NCI-H1930 (cell line): ENCODE measurements around the gene NBEA.
"Not testable (repeated sequence)": the region's sequence is repeated elsewhere in the genome, so short reads cannot be mapped to it uniquely, and the experiment has no call there.

Experiments
- DNase-seq, 2 experiments: peaks; one replicate each; lab custom pipeline; 2025; lab: John Stamatoyannopoulos, UW

Gene NBEA

GRCh38 chr13:34941835-34942731, at the start of gene NBEA:
Gene NBEA, plus strand, starts transcription at chr13:34942270. Its CDS starts 551 bp downstream, at chr13:34942821.
- peak; percentile 61 to 72 for DNase-seq

DNA sequence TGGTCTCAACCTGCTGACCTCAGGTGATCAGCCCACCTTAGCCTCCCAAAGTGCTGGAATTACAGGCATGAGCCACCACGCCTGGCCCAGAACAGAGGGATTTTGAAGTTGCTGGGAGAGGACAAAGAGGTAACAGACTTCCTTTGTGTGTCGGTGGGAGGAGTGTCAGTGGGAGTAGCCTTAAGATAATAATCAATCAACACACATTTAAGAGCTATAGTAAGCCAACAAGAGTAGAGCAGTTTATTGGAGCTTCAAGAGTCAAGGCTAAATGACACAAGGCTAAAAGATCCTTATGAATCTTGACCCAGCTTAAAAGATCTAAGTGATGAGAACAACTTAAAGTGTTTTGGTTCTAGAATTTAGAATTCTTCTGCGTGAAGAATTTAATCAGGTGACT, 47.3 kb upstream of the NBEA start:
- no peak for DNase-seq

GRCh38 chr13:34897220-34897619, 44.9 kb upstream of the NBEA start:
- DNase-seq, result no peak

DNA sequence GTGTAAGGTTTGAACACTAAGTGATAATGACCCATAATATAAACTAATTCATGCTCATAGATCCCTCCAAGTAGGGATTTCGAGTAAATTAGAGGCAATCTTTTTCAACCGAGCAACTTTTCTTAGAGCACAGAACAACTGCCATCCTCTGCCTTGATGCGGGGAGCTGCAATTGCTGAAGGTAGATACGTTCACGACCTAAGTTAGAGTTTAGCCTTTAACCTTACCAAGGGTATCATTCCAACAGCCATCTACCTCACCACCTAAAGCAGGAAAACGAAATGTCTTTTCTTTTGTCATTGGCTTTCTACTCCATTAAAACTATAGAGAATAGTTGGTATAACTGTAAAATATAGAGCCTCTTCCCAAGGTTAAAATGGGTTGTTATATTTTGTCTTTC, 42.2 kb upstream of the NBEA start:
- DNase-seq, result no peak

DNA sequence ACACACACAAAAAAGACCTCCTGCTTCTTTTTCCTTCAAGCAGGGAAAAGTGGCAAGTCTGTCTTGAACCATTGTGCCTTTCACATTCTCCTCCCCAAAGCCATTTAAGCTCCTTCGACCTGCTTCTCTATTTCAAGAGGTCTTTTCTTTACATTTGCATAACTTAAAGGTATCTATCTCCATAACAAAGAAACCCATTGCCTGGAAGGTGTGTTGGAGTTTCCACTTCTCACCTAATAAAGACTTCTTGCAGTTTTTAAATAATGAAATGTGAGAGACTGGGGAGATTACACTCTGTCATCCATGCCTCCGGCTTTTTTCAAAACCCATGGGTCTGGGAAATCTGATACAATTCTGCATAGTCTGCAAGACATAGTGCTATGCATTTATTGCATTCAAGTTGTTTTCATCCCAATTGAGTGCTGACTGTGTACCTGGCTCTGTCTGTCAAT, 41.8 kb upstream of the NBEA start:
- DNase-seq, result no peak

- DNase-seq, result no peak
Observed at GRCh38 chr13:34901572-34901971, 40.5 kb upstream of the NBEA start.

DNA sequence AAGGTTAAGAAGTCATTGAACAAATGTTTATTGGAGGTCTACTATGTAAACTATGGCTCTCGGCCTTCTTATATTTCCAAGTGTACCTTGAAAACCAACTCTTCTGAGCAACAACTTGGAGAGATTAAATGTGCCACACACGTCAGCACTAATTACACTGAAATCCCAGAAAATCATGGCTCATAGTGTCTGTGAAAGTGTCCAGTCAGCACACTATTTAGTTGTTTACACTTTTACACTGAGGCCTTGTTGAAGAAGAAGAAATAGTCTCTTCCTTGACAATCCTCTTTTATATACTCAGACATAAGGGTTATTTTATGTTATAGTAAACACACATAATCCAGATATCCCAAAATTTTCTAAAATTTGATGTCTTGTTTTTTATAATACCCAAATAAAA, 30.9 kb upstream of the NBEA start:
- no peak for DNase-seq

DNA sequence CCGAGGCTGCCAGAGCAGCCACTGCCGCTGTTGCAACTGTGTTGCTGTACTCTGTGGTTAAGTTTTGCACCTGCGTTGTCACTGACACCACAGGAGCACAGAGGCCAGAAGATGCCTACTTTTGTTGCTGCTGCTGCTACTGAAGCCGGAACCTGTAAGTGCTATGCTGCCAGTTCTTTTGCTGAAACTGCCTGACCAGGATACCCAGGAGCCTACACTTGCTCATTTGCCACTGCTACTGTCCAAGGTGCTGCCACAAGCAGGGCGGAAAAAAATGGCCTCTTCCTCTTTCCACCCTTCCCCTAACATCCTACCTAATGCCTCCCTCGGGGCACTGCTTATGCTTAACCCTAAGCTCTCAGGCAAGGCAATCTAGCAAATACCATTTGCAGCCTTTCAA, 29.0 kb upstream of the NBEA start:
- no peak for DNase-seq

DNA sequence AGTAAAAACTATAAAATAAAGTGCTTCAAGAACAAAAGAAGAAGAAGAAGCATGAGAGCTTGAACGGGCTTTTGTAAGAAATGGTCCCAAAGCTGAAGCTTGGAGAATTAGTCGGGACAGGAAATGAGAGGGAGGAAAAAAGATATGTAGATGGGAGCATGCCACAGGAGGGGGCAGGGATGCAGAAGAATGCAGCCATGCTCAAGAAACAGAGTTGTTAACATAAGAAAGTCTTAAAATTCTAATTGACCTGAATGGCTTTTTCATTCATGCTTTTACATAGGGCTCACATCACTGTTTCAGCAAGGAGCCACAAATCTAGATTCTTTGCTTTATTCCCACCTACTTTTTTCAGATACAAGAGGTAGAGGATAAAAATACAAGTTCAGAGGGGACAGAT, 27.7 kb upstream of the NBEA start:
- DNase-seq, result no peak

GRCh38 chr13:34926508-34926907, 15.6 kb upstream of the NBEA start:
- no peak for DNase-seq

- DNase-seq, result not testable (repeated sequence)
Observed at GRCh38 chr13:34928676-34929075, 13.4 kb upstream of the NBEA start.

- DNase-seq, result peak; percentile 29 to 64
Observed at GRCh38 chr13:34931572-34931971, 10.5 kb upstream of the NBEA start.

GRCh38 chr13:34933349-34933748, 8.7 kb upstream of the NBEA start:
- no peak for DNase-seq

DNA sequence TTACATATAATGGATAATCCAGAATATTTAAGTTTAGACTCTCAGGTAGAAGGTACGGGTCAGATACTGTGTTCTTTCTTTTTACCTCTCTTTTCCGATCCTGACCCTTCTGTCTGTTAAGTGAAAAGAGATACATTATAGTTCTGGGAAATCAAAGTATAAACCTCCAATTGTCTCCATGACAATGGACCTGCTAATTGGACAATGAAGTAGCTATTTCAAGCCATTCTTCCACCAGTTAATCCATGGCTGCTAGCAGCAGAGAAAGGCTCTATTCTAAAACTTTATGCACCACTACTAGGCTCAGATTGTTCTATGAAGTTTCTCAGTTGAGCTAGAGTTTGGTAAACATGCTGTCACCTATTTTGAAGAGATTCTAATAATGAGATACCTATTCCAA, 8.3 kb upstream of the NBEA start:
- no peak for DNase-seq

- DNase-seq, result no peak
Observed at GRCh38 chr13:34935841-34936240, 6.2 kb upstream of the NBEA start.

GRCh38 chr13:34939771-34940170, 2.3 kb upstream of the NBEA start:
- DNase-seq, result no peak

GRCh38 chr13:34941436-34941834, 635 bp upstream of the NBEA start:
- no peak for DNase-seq

GRCh38 chr13:34942732-34943435, 814 bp downstream of the NBEA start:
- peak; percentile 45 to 50 for DNase-seq

GRCh38 chr13:34943436-34944273, 1.6 kb downstream of the NBEA start:
- no peak for DNase-seq

DNA sequence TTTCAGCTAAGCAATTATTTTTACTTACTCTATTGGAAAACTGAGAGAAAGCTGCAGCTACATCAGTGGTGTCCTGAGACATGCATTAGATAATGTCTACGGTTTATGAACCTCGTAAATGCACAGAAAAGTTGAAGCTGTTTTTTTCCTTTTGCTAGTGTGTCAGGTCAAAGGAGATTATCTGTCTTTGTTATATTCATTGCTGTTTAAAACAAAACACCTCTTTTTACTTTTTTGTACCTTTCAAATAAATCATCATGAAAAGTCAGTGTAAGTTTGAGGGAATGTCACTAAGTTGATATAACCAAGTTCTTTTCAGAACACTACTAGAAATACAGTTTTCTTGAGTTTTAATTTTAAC, 2.2 kb downstream of the NBEA start:
- DNase-seq, result no peak

DNA sequence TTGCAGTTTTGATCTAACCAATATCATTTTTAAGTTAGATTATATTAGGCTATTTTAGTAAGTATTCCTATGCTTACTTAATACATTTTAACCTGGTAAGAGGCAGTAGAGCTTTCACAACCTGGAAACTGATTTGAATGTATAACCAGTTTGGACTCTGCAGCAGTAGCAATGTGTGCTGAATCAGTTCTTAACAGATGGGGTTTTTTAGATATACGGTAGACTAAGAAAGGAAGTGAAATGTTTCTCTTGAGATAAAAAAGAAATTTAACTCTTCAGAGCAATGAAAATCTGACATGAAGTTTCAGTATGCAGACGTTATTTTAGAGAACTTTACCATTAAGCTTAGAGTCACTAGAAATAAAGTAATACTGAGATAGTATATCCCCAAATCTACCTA, 2.7 kb downstream of the NBEA start:
- DNase-seq, result no peak

DNA sequence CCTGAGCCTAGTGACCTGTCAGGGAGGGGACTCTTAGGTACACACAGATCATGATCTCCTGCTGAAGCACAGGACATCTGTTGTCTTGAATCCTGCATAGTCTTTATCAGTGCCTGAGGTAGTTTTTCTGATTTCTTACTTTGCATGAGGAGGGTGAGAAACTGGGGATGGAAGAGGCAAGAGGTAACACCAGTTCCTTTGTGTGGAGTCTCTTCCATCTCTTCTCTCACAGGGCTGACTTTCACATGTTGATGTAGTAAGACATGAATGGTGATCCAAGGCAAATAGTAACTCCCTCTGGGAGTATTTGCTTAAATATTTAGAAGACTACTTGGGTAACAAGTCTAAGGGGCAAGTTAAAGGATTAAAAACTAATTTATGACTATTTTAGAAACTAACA, 9.5 kb downstream of the NBEA start:
- no peak for DNase-seq
